MM.1S (cell line): ENCODE data around the gene DNAJB1.

Experiments used
- EZH2phosphoT487 ChIP-seq: fragments of 300-600 bp; sonication (generic); IDR thresholded peaks from 2 replicates; pipeline ENCODE4 v1.6.1; 2018; ENCODE audit warnings: antibody characterized with exemption, low read length
- TF ChIP-seq, protein P1 (sequence below): fragments of 300-600 bp; sonication (generic); IDR thresholded peaks from 2 replicates; pipeline ENCODE4 v1.5.1; 2016; ENCODE audit warnings: antibody characterized with exemption, low read length, mixed read lengths

DNA sequence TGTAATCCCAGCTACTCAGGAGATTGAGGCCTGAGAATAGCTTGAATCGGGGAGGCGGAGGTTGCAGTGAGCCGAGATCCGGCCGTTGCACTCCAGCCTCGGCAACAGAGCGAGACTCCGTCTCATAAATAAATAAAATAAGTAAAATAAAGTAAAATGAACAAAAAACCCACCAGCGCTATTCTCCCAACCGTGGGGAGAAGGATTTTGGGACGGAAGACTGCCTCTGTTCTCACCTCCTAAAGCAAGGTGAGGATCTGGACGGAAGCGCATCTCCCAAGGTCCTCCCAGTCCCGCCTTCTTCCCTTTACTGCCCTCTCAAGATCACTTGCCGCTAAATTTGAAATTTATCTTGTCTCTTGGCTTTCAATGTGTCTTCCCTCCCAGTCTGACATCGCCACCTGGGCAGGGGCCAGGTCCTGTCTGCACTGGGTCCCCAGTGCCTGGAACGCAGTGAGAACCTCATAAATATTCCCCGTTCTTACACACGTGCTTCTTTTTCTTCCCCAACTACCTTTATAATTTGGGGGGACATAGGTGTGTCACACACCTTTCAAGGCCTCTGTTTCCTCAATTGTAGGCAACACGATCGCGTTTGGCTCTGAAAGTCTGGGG lies 1.2 kb upstream of the DNAJB1 start:
- TF ChIP-seq, protein P1, sequence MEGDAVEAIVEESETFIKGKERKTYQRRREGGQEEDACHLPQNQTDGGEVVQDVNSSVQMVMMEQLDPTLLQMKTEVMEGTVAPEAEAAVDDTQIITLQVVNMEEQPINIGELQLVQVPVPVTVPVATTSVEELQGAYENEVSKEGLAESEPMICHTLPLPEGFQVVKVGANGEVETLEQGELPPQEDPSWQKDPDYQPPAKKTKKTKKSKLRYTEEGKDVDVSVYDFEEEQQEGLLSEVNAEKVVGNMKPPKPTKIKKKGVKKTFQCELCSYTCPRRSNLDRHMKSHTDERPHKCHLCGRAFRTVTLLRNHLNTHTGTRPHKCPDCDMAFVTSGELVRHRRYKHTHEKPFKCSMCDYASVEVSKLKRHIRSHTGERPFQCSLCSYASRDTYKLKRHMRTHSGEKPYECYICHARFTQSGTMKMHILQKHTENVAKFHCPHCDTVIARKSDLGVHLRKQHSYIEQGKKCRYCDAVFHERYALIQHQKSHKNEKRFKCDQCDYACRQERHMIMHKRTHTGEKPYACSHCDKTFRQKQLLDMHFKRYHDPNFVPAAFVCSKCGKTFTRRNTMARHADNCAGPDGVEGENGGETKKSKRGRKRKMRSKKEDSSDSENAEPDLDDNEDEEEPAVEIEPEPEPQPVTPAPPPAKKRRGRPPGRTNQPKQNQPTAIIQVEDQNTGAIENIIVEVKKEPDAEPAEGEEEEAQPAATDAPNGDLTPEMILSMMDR: no peak
- TF ChIP-seq EZH2phosphoT487: no peak
